ENCODE results near the gene HDAC9.

DNA sequence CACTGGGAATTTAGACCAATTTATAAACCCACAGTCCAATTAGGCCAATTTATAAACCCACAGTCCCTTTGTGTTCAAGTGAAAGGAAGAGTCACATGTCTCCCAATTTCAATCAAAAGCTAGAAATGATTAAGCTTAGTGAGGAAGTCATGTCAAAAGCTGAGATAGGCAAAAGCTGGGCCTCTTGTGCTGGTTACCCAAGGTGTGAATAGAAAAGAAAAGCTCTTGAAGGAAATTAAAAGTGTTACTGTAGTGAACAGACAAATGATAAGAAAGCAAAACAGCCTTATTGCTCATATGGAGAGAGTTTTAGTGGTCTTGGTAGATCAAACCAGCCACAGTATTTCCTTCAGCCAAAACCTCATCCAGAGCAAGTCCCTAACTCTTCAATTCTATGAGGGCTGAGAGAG is 245.0 kb downstream of the HDAC9 start:
- TF ChIP-seq CTCF (IDR thresholded peaks at IDR 0.05) (no peak), POLR2A (IDR thresholded peaks at IDR 0.05) (no peak)
